HUDEP-2 (cell line): ENCODE results near the gene ID1.
A peak's percentile ranks its signal among the peaks of the same experiment; 100 is the strongest.

Source experiments
- DNase-seq, 76 experiments: peaks; one replicate each; lab custom pipeline; 2025; ENCODE audit not compliant: unreplicated experiment in 76 of 76; lab: John Stamatoyannopoulos, UW

Gene ID1

GRCh38 chr20:31605031-31605901, at the start of gene ID1:
TSS of gene ID1 (plus strand) at chr20:31605289. CDS start at chr20:31605388, 99 bp downstream.
- DNase-seq, result peak in 74 of 76 experiments; percentile 42 to 96 (median 85)

- DNase-seq, result peak in 1 of 76 experiments; percentile 32
Measured at GRCh38 chr20:31559704-31560093, 45.4 kb upstream of the ID1 start.

GRCh38 chr20:31560094-31560745, 44.9 kb upstream of the ID1 start:
- peak in 64 of 76 experiments; percentile 8 to 75 (median 45) for DNase-seq

GRCh38 chr20:31560746-31561598, 44.1 kb upstream of the ID1 start:
- DNase-seq, result no peak

GRCh38 chr20:31562241-31562640, 42.8 kb upstream of the ID1 start:
- DNase-seq, result no peak

- DNase-seq, result no peak
Measured at GRCh38 chr20:31564284-31564683, 40.8 kb upstream of the ID1 start.

- no peak for DNase-seq
Measured at GRCh38 chr20:31565699-31566318, 39.3 kb upstream of the ID1 start.

- DNase-seq, result no peak
Measured at GRCh38 chr20:31566319-31566657, 38.8 kb upstream of the ID1 start.

- no peak for DNase-seq
Measured at GRCh38 chr20:31566658-31567379, 38.3 kb upstream of the ID1 start.

- no peak for DNase-seq
Measured at GRCh38 chr20:31567380-31567720, 37.7 kb upstream of the ID1 start.

- no peak for DNase-seq
Measured at GRCh38 chr20:31568041-31568731, 36.9 kb upstream of the ID1 start.

- no peak for DNase-seq
Measured at GRCh38 chr20:31568773-31569162, 36.3 kb upstream of the ID1 start.

- peak in 46 of 76 experiments; percentile 5 to 63 (median 38) for DNase-seq
Measured at GRCh38 chr20:31569163-31570020, 35.7 kb upstream of the ID1 start.

GRCh38 chr20:31570021-31570463, 35.0 kb upstream of the ID1 start:
- no peak for DNase-seq

- peak in 1 of 76 experiments; percentile 4 for DNase-seq
Measured at GRCh38 chr20:31570735-31571617, 34.1 kb upstream of the ID1 start.

- DNase-seq, result peak in 2 of 76 experiments; percentile 42 to 48
Measured at GRCh38 chr20:31572042-31572700, 32.9 kb upstream of the ID1 start.
